NOMO-1 treated with DMSO at 0.1 percent for 48 hours (cell line): ENCODE results near the gene TBL1X.
"Not testable (repeated sequence)": the region's sequence is repeated elsewhere in the genome, so short reads cannot be mapped to it uniquely, and the experiment has no call there.

Experiments used
- DNase-seq: peaks from one replicate; lab custom pipeline; 2025; ENCODE audit not compliant: unreplicated experiment; lab: John Stamatoyannopoulos, UW

TBL1X gene

DNA sequence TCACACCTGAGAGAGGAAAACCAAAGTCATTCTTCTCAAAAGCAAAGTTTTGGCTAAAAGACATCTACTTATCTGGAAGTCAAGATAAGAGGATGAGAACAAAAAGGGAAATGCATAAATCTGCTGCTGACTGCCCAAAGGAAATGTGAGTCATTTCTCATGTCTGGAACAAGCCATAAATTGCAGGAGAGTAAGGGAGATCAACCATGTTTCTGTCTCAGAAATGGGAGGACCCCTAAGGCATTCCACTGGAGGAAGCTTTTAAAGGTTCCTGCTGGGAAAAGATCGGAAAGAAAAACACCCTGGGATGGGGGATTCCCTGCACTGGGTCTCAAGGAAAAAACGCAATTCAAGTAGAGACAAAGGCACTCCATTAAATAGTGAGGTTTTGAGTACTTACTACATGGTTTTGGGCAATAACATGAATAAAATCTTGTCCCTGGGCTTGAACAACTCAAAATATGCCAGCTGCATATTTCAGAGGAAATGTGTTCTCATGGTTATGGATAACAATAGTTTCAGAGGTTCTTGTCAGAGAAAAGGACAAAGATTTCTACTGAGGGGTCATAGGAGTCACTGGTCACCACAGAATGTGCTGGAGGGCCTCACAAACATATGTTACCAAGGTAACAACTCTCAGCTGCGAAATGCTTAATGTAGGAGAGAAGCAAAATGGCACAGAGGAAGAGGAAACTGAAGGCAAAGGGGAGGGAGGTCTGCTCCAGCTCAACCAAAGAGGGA is 281.5 kb downstream of the TBL1X start:
- DNase-seq = peak; percentile 88

DNA sequence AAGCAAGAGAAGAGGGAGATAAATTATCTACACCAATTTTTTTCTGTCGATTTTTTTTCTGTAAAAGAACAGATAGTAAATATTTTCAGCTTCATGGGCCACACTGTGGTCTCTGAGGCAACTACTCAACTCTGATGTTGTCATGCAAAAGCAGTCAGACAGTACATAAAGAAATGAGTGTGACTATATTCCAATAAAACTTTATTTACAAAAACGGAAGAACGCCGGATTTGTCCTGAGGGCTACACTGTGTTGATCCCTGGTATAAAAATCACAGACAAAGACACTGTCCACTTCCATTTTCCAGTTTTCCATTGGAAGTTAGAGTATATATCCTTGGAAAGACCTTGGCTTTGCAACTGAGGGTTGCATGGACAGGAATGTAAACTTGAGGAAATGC is 282.8 kb downstream of the TBL1X start:
- DNase-seq = no peak

DNA sequence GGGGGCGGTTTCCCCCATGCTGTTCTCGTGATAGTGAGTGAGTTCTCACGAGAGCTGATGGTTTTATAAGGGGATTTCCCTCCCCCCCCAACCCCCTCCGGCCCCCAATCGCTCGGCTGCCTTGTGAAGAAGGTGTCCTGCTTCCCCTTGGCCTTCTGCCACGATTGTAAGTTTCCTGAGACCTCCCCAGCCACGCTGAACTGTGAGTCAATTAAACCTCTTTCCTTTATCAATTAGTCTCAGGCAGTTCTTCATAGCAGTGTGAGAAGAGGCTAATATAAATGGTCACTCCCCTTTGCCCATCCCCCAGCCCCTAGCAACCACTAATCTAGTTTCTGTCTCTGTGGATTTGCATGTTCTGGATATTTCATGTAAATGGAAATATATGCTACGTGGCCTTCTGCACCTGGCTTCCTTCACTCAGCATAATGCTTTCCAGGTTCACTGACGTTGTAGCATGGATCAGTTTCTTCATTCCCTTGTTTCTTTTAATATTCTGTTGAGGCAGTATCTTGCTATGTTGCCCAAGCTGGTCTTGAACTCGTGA is 284.4 kb downstream of the TBL1X start:
- no peak for DNase-seq

DNA sequence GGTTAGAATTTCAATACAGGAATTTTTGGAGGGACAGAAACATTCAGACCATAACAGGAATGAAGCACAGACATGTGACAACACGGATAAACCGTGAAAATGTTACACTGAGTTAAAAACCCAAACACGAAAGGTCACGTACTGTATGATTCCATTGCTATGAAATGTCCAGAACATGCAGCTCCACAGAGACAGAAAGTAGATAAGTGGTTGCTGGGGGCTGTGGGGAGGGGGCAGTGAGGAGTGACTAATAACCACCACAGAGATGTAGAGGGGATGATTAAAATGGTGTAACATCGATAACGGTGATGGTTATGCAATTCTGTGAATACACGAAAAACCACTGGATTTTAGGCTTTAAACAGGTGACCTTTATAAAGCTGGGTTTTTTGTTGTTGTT is 292.5 kb downstream of the TBL1X start:
- no peak for DNase-seq

DNA sequence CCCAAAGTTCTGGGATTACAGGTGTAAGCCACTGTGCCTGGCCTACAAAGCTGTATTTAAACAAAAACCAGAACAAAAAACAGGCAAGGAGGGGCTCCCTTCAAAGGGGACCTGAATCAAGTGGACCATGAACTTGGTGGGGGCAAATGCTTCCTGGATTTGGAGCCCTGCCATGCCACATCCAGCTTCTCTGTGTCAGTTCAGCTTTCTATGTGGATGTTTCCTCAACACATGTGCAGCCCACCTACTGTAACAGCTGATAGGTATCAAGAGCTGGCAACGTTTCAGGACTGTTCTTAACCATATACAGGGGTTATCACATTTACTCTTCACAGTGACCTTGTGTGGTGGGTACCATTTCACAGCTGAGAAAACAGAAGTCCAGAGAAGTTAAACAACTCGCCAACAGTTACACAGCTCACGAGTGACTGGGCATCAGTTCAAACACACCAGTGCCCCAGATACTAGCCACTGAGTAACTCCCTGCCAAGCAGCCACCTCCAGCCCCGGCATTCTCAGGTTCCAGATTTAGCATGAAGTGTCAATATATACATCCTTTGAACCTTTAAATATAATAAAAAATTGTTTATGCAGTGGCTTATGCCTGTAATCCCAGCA is 293.3 kb downstream of the TBL1X start:
- no peak for DNase-seq

- no peak for DNase-seq
These were observed 294.5 kb downstream of the TBL1X start for GRCh38 chrX:9759337-9759736.

DNA sequence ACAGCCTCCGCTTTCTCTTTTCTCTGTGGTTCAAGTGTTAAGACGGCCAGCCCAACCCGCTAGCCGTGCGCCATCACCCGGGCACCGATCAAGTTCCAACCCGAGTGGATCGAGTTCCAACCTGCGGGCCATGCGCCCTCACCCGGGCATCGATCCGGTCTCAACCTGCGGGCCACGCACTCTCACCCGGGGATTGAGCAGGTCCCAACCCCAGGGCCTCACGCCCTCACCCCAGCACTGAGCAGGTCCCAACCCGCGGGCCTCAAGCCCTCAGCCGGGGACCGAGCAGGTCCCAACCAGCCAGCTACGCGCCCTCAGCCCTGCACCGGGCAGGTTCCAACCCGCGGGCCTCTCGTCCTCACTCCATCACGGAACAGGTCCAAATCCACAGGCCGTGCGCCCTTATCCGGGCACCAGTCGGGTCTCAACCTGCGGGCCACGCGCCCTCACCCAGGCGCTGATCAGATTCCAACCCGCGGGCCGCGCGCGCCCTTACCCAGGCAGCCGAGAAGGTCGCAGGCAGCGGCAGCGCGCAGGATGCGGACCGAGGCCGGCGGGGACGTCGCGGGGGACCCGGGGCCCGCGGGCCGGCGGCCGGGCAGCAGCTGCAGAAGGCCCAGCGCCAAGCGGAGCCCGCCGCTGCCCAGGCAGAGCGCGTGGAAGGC is 300.3 kb downstream of the TBL1X start:
- DNase-seq = no peak

DNA sequence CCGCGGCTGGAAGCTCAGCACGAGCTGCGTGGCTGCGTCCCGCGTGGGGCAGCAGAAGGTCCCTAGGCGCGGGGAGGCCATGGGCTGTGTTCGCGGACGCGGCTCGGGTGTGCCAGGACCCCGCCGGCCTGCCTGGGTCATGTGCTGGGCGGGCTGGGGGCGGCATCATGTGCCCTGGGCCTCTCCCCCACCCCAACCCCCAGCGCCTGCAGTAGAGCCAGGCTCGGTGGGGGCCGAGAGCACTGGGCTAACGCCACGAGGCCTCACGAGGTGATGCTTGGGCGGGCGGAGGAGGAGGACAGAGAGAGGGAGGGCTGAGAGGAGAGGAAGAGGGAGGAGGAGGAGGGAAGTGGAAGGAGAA is 300.9 kb downstream of the TBL1X start, which contains the start of gene GPR143:
GPR143 (minus strand) TSS at position 111 of the 361 bp plus-strand sequence; CDS start at position 81, 30 bp downstream.
- no peak for DNase-seq

- DNase-seq = no peak
These were observed 302.5 kb downstream of the TBL1X start for GRCh38 chrX:9767375-9767774.

- not testable (repeated sequence) for DNase-seq
These were observed 303.5 kb downstream of the TBL1X start for GRCh38 chrX:9768321-9768839.

DNA sequence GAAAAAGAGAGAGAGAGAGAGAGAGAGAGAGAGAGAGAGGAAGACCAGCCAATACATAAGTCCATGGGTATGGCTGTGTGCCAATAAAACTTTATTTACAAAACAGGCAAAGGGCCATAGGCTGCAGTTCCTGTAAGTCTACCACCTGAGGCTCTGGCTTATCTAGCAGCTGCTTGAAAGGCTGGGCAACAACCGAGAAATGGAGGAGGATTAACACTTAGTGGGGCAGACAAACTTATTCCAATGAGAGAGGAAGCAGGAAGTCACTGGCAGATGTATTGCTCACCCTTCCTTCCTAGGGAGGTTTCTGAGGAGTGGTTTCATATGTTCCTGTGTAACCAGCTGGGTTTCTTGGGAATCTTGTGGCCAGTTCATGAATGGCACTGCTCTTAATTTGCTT is 305.5 kb downstream of the TBL1X start:
- DNase-seq = no peak

- DNase-seq = no peak
These were observed 308.1 kb downstream of the TBL1X start for GRCh38 chrX:9772943-9773342.

DNA sequence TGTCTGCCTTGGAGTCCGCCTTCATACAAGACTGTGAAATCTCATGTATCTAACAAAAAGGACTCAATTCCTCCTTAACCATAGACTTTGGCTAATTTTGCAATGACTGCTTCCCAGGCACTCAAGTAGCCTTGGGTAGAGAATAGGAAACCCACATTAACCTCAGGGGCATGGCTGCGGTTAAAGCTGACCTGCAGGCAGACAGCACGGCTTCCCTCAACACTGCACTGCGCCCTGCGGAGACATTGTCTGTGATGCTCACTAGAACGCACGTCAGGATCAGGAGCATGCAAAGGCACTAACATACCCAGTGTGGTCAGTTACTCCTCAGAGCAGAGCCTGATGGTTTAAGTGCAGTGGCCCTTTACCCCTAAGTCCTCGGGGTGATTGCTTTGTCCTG is 311.1 kb downstream of the TBL1X start:
- DNase-seq = peak; percentile 89

- DNase-seq = no peak
These were observed 317.1 kb downstream of the TBL1X start for GRCh38 chrX:9781941-9782340.

DNA sequence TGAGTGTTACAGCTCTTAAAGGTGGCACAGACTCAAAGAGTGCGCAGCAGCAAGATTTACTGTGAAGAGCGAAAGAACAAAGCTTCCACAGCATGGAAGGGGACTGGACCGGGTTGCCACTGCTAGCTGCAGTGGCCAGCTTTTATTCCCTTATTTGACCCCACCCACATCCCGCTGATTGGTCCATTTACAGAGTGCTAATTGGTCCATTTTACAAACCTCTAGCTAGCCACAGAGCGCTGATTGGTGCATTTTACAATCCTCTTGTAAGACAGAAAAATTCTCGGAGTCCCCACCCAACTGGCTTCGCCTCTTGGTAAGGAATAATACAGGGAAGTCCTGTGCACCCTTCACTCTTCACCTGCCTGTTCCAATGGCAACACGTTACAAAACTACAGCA is 319.5 kb downstream of the TBL1X start:
- DNase-seq = no peak

GRCh38 chrX:9785254-9785943 is 320.5 kb downstream of the TBL1X start:
- DNase-seq = no peak

DNA sequence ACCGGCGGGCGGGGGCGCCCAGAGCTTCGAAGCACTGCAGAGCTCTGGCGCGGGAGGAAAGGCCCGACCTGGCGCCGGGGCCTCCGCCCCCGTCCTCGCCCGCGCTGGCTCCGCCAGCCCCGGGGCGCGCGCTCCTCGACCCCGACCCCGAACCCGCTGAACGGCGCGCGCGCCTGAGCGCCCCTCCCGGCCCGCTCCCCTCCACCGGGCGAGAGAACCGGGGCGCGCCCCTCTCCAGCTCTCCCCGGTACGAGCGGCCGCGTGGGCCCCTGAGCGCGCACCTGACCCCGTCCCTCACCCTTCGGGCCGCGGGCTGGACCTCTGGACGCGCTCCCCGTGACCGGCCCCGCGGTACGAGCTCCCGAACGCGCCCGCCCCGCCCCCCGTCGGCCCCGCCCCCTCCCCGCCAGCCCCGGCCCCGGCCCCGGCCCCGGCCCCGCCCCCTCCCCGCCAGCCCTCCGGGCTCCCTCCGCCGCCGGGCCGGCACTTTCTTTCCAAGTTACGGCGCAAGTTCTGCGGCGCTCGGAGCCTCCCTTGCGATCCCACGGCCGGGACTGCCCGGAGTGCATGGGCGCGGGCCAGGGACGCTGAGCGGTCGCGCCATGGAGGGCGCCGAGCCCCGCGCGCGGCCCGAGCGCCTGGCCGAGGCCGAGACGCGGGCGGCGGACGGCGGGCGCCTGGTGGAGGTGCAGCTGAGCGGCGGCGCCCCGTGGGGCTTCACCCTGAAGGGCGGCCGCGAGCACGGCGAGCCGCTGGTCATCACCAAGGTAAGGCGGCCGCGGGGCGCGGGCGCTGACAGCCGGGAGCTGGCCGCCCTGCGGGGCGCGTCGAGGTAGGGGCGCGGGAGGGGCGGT is 321.3 kb downstream of the TBL1X start, which contains the start of gene SHROOM2:
SHROOM2 (plus strand) TSS at position 486 of the 854 bp plus-strand sequence; CDS start at position 603, 117 bp downstream.
- no peak for DNase-seq

DNA sequence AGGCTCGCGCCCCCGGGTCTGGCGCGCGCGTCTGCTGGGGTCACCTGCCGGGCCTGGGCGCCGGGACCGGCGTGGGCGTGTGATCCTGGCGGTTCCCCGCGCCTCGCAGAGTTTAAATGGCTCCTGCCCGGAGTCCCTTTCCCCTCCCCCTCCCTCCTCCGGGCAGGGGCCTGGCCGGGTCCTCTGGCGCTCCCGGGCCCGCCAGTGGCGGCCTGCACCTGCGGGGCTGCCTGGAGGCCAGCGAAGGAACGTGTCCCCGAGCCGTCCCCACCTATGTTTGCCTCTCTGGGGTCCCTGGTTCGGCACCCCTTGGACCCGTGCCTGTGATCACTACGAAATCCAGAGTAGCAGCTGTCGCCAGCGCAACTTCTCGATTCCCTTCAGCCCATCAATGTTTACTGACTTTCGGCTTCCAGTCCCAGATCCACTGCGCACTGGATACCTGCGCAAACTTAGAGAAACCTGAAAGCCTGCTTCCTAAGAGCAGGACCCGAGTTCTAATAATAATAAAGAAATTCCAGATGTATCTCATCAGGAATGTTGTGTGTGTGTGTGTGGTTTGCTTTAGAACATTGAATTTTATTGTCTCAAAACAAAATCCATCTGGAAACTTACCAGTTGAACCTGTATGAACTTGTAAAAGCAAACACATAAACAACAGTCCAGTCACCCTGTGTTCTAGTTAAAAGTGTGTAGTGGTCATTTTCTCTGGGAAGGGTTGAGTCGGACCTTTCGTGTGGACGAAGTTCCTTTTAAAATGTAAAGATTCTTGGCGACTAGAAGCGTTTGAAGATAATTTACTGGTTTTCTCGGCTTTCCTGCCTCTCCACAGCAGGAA is 322.2 kb downstream of the TBL1X start:
- no peak for DNase-seq

- no peak for DNase-seq
These were observed 324.1 kb downstream of the TBL1X start for GRCh38 chrX:9788911-9789310.
